ENCODE results near the gene AGPAT2.
"Not testable (repeated sequence)": the region's sequence is repeated elsewhere in the genome, so short reads cannot be mapped to it uniquely, and the experiment has no call there.

The AGPAT2 gene

GRCh38 chr9:136720251-136720897 is 33.1 kb upstream of the AGPAT2 start:
- no peak for DNase-seq

GRCh38 chr9:136719195-136719880 is 32.1 kb upstream of the AGPAT2 start:
- DNase-seq = peak; percentile 34

- DNase-seq = no peak
Observed at GRCh38 chr9:136718345-136719194, 31.3 kb upstream of the AGPAT2 start.

GRCh38 chr9:136717399-136717798 is 30.1 kb upstream of the AGPAT2 start:
- DNase-seq = no peak

- DNase-seq = no peak
Observed at GRCh38 chr9:136714893-136715274, 27.6 kb upstream of the AGPAT2 start.

- DNase-seq = no peak
Observed at GRCh38 chr9:136714096-136714892, 27.0 kb upstream of the AGPAT2 start.

- no peak for DNase-seq
Observed at GRCh38 chr9:136713550-136713949, 26.3 kb upstream of the AGPAT2 start.

- DNase-seq = no peak
Observed at GRCh38 chr9:136712690-136713544, 25.7 kb upstream of the AGPAT2 start.

GRCh38 chr9:136711751-136712689 is 24.8 kb upstream of the AGPAT2 start, which contains the start of gene DIPK1B:
Gene DIPK1B, plus strand, starts transcription at chr9:136712572. Its CDS starts 94 bp downstream, at chr9:136712666.
- no peak for DNase-seq

- DNase-seq = not testable (repeated sequence)
Observed at GRCh38 chr9:136711219-136711648, 24.0 kb upstream of the AGPAT2 start.

- no peak for DNase-seq
Observed at GRCh38 chr9:136710543-136710942, 23.3 kb upstream of the AGPAT2 start.

- DNase-seq = no peak
Observed at GRCh38 chr9:136709454-136710109, 22.3 kb upstream of the AGPAT2 start.

- no peak for DNase-seq
Observed at GRCh38 chr9:136707849-136708517, 20.7 kb upstream of the AGPAT2 start.

GRCh38 chr9:136707011-136707410 is 19.8 kb upstream of the AGPAT2 start:
- DNase-seq = no peak

- no peak for DNase-seq
Observed at GRCh38 chr9:136705564-136705963, 18.3 kb upstream of the AGPAT2 start.

- DNase-seq = not testable (repeated sequence)
Observed at GRCh38 chr9:136704741-136705140, 17.5 kb upstream of the AGPAT2 start.

GRCh38 chr9:136703276-136703860 is 16.1 kb upstream of the AGPAT2 start:
- DNase-seq = no peak

GRCh38 chr9:136701668-136702053 is 14.4 kb upstream of the AGPAT2 start:
- DNase-seq = no peak

Data from CD4-positive, alpha-beta T cell treated with Interleukin-10 for 1 hour (primary cell).